Left hindlimb (tissue), 1 donor: ENCODE data around the gene GARIN3.

Experiments
- DNase-seq: peaks from one replicate; pipeline ENCODE4 v3.0.0-alpha.2; 2018

Gene GARIN3

DNA sequence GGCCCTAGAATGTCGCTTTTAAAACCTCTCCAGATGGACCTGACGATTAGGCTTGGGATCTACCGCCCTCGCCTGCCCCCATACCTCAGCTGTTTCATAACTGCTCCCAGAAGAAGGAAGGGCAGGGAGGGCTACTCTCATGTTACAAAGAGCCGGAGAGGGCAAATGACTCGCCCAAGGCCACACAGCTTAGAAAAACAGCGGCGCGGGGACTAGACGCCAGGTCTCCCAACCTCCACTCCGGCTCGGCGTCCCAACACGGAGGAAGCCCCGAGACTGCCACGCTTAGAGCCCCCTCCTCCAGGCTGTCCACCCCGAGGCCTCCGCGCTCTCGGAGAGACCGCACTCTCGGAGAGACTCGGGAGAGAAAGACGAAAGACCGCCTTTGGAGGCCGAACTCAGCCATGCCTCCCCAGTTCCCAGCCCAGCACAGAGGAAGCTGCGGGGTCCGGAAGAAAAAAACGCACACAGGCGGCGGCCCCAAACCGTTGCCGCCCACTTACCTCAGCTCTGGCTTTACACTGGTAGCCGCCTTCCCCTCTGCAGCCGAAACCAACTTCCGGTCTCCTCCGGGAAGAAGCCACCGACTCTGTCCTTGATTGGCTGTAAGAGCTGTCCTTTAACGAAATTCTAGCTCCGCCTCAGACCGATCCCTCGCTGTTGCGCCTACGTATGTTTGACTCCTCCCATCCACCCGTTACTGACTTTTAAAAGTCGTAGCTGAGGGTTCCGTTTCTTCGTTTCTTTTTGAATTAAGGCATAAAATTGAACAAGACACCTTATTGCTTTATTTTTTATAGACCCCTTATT, 23.5 kb downstream of the GARIN3 start, which contains the start of gene MED7:
Gene MED7 (minus strand): TSS at position 549 of the 810 bp plus-strand sequence. CDS start 3,434 bp downstream, outside the sequence.
- DNase-seq = peak; percentile 97

DNA sequence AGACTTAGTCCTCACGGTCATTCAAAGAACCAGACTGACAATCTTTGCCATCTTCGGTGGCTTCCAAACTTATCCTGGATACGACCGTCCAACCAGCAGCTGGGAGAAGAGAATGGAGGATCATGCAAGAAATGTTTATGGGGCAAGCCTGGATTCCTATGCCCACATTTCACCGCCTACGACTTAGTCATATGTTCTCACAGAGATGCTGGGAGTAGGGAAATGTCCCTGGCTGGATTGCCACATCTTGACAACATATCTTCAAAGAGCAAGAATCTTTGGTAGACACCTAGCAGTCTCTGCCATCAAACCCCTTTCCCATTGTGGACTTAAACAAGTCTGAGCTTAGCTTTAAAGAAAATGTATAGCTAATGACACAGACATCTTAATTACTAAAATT, 28.4 kb downstream of the GARIN3 start:
- no peak for DNase-seq

DNA sequence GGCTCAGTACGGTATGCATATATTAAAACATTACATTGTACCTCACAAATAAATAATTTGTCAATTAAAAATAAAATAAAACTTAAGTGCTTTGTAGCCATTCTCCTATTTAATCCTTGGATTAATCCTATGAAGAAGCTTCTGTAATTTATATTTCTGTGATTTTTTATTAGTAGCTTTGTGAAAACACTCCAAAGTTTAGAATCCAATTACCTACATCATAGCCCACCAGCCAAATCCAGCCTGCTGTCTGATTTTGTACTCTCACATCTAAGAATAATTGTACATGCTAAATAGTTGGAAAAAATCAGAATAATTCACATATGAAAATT, 33.8 kb downstream of the GARIN3 start:
- DNase-seq = no peak

DNA sequence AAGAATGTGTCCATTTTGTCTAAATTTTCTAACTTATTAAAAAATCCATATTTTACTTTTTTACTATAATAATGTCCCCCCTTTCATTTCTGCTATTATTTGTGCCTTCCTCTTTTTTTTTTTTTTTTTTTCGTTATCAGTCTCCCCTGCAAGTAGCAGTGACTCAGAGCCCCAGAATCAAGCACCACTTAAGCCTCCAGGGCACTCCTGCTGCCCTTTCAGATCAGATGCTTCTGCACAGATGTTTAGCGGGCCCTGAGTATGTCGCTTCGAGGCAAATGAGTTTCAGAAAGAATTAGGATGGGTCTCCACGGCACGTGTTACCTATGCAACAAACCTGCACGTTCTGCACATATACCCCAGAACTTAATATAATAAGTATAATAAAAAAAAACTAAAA, 35.1 kb downstream of the GARIN3 start:
- DNase-seq = no peak

DNA sequence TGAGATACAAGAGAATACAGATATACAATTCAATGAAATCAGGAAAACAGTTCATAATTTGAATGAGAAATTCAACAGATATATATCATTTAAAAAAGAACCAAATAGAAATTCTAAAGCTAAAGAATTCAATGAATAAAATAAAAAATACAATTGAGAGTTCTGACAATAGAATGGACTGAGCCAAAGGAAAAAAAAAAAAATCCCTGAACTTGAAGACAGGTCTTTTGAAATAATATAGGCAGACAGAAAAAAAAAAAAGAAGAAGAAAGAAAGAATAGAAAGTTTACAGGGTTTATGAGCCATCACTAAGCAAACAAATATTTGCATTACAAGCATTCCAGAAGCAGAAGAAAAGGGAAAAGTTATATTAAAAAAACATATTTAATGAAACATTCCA, 44.4 kb downstream of the GARIN3 start:
- DNase-seq = no peak

DNA sequence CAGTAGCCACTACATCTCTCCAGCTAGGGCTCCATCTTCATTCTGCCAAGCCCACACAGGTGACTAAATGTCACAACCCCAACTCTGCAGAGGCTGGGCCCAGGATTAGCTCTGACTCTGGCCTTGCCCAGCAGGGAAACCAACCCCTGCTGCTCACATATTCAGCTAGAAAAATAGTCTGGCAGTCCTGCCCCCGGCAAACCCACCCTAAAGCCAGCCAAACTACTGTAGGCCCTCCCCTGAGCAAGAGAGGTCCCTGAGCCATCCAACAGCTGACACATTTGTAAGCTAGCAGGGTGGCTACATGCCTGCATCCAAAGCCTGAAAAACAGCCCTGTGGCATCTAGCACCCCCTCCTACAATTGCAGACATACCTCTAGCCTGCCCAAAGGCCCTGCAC, 46.0 kb downstream of the GARIN3 start:
- DNase-seq = no peak

DNA sequence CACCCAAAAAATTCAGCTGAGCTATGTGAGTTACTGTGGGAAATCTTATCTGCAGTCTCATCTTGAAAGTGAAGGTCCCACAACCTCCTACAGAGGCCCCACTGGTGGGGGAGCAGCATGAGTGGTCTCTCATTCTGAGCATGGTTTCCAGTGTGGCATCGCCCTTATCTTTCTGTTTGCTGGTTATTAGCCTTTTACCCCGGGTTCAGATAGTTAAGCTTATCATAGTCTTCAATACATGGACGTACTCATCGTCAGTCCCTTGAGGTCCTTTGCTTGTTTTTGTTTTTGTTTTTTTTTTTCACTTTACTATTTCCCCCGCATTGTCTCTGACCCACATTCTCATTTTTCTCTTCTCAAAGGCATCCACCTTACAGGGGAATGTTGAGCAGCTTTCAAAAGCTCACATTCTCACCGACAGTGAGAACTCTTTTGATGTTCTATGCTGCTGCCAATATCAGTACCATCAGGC, 49.5 kb downstream of the GARIN3 start:
- DNase-seq = no peak

DNA sequence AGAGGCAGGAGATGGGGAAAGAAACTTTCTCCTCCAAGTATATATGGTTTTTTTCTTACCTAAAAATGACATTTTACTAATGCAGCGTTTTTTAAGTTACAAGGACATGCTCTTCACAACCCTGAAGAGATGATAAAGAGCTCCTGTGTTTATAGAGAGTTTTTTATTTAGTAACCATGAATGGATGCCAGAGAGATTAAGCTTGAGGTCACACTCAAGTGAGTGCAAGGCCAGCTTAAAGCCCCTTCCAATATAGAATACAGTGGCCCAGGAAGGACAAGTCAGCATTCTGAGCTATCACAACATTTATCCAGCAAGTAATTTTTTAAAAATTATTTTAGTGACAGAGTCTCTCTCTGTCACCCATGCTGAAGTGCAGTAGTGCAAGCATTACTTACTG, 50.6 kb downstream of the GARIN3 start:
- no peak for DNase-seq

DNA sequence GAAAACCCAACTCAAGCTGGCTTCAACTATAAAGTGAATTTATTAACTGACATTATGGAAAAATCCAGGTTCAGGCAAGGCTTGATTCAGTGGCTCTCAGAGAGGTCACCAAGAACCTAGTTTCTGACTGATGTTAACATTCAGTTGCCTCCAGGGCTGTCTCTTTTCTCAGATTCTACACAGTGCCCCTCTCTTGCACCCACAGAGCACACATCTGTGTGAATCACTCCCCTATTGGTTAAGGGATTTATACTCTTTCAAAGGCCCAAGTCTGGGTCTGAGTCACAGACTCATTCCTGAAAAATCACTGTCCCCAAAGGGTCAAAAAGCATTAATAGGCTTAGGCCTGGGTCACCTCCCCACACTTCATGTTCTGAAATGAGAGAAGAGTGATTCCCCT, 51.1 kb downstream of the GARIN3 start:
- no peak for DNase-seq

DNA sequence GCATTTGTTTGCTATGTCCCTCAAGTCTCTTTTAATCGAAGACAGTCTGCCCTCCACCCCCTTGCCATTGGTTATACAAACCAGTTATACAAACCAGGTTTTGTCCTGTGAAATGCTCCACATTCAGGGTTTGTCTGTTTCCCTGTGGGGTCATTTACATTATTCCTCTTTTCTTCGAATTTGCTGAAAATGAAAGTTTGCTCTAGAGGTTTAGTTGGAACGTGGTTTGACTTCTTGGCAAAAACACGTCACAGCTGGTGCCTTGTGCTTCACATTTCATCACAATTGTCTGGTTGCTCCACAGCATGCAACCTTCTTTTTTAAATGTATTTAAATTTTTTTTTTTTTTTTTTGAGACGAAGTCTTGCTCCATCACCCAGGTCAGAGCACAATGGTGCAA, 53.1 kb downstream of the GARIN3 start:
- DNase-seq = no peak
